Transverse colon (tissue), 3 donors: ENCODE results near the gene SGF29.

Experiments used
- EP300 ChIP-seq: sonication (generic); formaldehyde crosslinking; IDR thresholded peaks from one replicate; pipeline ENCODE4 v1.6.1; 2017; ENCODE audit warnings: antibody characterized with exemption, low read depth
- POLR2A ChIP-seq: fragments of 450-650 bp; IDR thresholded peaks from one replicate; pipeline ENCODE4 v1.6.1; 2016; ENCODE audit warnings: antibody characterized with exemption, mild to moderate bottlenecking, moderate library complexity
- TF ChIP-seq, protein P1 (sequence below), 5 experiments: fragments of 200-600 bp in 3 of 5; fragments of 450-650 bp in 2 of 5; sonication (generic) in 3 of 5; IDR thresholded peaks; 1 replicate in 2 of 5; 2 replicates in 3 of 5; pipeline ENCODE4 v1.5.1; 2016 to 2017; ENCODE audit warnings: antibody characterized with exemption in 5 of 5, inconsistent platforms in 3 of 5, mild to moderate bottlenecking in 2 of 5, moderate library complexity in 1 of 5

DNA sequence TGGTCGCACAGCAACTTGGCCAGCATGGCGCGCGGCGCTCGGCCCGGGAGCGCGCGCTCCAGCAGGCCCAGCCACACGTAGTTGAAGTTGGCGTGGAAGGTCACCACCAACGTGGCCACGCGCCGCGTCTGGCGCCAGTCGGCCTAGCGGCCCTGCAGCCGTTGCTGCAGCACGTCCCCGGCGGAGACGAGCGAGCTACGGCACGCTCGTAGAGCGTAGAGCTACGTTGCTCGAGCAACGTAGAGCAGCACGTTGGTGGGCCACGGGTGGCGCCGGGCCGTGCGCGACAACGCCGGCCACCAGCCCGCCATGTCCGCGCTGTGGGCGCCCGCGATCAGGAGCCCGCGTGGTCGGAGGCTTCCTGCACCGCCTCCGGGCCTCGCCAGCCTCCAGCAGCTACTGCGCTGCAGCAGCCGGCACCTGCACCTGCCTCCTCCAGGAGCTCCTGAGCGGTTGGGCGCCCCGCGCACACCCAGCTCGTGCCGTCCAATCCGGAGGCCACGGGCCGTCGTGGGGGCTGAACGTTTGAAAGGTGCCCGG is 69.5 kb downstream of the SGF29 start:
- TF ChIP-seq EP300 (no peak), POLR2A (peak; percentile 61)
- TF ChIP-seq, protein P1, sequence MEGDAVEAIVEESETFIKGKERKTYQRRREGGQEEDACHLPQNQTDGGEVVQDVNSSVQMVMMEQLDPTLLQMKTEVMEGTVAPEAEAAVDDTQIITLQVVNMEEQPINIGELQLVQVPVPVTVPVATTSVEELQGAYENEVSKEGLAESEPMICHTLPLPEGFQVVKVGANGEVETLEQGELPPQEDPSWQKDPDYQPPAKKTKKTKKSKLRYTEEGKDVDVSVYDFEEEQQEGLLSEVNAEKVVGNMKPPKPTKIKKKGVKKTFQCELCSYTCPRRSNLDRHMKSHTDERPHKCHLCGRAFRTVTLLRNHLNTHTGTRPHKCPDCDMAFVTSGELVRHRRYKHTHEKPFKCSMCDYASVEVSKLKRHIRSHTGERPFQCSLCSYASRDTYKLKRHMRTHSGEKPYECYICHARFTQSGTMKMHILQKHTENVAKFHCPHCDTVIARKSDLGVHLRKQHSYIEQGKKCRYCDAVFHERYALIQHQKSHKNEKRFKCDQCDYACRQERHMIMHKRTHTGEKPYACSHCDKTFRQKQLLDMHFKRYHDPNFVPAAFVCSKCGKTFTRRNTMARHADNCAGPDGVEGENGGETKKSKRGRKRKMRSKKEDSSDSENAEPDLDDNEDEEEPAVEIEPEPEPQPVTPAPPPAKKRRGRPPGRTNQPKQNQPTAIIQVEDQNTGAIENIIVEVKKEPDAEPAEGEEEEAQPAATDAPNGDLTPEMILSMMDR (IDR thresholded peaks at IDR 0.05), result peak in 1 of 5 experiments; percentile 10
